WI38 (cell line): Measurements from ENCODE around the gene CPNE2.

ENCODE experiments used
- H3K4me3 ChIP-seq: 2 replicates; pipeline ENCODE4 v1.5.1; 2011; ENCODE audit warnings: low read depth, mild to moderate bottlenecking, control low read depth, low read length
- TF ChIP-seq, protein P1 (sequence below): IDR thresholded peaks from 2 replicates; pipeline ENCODE4 v1.5.1; 2012; ENCODE audit warnings: low read depth, mild to moderate bottlenecking, control low read depth, low read length

CPNE2 gene

DNA sequence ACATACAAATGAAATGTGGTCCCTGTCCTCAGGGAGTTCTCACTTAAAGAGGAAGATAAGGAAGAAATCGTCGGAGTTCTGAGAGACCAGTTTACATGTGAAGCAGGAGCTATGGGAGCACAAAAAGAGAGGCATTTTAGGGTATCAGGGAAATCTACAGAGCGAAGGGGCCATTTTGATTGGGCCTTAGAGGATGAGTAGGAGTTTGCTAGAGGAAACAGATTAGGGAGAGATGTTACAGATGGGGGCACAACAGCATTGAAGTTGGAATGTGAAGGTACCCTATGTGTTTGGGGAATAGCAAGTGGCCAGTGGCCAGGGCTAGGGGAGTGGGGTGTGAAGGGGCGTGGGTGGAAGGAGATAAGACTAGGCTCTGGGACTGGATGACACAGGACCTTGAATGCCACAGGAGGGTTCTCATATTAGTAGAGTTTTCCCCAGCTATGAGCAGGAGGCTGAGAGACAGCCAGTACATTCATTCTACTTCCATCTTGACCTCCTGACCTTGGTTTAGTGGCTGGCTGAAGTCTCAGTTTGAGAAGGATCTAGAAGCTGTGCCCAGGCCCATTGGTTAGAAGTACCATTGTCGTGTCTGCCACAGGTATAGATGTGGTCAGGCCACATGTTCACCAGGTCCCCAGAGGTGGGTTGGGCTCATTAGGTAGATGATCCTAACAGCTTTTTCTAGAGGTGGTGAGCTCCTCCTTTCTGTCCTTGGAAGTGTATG lies 34.8 kb downstream of the CPNE2 start:
- H3K4me3 ChIP-seq = no peak overlapping the region
- TF ChIP-seq, protein P1, sequence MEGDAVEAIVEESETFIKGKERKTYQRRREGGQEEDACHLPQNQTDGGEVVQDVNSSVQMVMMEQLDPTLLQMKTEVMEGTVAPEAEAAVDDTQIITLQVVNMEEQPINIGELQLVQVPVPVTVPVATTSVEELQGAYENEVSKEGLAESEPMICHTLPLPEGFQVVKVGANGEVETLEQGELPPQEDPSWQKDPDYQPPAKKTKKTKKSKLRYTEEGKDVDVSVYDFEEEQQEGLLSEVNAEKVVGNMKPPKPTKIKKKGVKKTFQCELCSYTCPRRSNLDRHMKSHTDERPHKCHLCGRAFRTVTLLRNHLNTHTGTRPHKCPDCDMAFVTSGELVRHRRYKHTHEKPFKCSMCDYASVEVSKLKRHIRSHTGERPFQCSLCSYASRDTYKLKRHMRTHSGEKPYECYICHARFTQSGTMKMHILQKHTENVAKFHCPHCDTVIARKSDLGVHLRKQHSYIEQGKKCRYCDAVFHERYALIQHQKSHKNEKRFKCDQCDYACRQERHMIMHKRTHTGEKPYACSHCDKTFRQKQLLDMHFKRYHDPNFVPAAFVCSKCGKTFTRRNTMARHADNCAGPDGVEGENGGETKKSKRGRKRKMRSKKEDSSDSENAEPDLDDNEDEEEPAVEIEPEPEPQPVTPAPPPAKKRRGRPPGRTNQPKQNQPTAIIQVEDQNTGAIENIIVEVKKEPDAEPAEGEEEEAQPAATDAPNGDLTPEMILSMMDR = no peak

DNA sequence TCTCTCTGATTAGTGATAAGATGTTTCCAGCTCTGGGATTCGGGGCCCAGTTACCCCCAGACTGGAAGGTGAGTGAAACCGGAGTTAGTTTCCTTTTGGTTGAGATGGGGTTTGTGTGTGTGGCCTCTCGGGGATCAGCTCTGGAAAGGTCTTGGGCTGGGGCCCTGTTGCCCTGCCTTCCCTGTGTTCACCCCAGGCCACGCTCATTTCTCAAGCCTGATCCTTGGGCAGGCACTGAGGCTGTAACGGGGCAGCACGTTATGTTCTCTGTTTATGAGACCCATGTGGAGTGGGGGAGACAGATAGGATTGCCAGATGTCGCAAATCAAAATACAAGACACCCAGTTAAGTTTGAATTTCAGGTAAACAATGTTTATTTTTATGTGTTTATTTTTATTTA lies 35.5 kb downstream of the CPNE2 start:
- TF ChIP-seq, protein P1 = no peak
- H3K4me3 ChIP-seq = no peak overlapping the region

DNA sequence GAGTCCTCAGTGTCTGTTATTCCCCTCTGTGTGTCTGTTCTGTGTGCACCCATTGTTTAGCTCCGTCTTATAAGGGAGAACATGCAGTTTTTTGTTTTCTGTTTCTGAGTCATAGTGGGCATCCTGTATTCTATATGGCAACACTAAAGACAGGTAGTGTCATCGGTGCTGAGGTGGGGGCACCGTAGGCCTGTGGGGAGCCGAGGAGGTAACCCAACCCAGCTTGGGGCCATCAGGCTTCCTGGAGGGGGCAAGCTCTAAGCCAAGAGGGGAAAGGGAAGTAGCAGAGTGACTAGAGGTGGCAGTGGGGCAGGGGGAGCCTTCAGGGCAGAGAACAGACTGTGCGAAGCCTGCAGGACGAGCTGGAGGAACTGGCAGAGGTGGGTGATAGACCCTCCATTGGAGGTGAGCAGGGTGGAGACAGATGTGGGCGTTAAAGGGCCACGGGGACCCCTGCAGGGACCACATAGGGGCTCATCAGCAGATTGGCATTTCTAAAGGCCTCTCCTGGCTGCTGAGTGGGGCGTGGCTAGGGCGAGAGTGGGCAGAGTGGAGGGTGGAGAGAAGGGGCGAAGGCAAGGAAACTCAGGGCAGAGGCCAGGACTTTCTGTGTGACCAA lies 36.5 kb downstream of the CPNE2 start:
- TF ChIP-seq, protein P1 = no peak
- H3K4me3 ChIP-seq = no peak overlapping the region

DNA sequence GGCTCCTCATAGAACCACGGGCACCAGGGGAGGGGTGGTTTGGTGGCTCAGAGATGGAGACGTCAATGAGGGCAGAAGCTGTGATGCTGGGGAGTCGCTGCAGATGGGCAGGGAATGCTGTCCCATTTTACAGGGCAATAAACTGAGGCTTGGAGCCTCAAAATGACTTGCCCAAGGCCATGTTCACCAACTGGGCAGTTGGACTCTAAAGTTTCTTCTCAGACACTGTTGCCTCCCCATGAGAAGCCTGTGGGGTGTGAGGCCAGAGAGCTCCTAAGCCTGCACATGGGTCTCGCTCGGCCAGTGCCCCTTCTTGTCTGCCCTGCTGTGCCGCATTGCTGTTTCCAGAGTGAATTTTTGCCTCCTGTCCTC lies 38.6 kb downstream of the CPNE2 start:
- TF ChIP-seq, protein P1 = no peak
- H3K4me3 ChIP-seq = no peak overlapping the region

DNA sequence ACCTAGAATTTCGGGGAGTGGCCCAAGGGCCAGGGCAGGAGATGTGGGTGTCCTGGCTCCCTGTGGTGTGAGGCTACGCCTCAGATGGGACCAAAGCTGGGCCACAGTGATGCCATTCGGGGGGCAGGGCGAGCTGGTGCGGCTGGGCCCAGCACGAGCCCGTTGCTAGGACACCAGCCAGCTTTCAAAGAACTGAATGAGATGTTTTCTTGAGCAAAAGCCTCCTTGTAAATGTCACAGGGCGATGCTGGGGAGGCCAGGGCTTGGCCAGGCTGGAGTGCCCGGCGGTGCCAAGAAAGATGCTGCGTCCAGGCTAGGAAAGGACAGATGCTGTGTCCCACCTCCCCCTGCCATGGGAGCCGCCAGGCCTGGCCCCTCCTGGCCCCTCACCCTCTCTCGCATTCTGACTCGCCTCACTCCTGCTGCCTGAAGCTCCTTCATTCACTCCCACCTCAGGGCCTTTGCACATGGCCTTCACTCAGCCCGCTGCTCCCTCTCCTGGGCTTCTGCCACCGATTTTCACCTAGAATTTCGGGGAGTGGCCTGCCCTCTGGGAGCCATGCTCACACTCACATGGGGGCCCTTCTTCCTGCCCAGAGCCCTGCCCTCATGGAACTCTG lies 39.1 kb downstream of the CPNE2 start:
- H3K4me3 ChIP-seq = no peak overlapping the region
- TF ChIP-seq, protein P1 = no peak

DNA sequence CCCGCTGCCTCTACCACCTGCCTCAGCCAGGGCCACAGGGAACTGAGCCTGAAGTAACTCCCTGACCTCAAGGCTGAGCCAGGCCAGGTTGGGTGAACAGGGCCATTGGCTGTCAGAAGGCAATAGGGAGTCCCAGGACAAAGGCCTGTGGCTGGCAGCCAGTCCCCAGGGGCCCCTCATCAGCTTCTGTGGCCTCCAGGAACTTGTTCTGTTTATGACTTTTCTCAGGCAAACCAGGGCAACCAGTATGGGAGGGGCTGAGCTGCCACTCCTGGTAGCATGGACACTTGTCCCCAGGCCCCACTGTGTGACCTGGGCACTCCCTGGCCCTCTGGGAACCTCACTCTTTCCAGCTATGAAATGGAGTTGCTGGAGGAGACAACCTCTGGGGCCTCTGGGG lies 40.1 kb downstream of the CPNE2 start:
- no peak overlapping the region for H3K4me3 ChIP-seq
- TF ChIP-seq, protein P1 = no peak

DNA sequence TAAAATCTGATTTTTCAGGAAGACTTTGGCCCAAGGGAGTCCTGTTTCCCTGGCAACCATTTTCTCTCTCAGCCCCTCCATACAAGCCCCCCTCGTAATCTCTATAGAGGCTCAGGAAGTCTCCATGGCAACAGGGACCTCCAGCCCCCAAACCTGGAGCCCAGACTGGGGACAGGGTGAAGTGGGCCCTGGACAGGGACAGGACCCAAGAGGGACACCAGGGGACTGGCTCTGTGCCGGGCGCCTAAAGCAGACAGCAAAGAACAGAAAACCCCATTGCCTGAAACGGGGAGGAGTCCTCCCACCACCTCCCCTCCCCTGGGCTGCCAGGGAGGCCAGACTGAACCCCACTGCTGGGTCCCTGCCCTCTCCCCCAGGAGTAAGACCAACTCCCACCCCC lies 40.6 kb downstream of the CPNE2 start:
- TF ChIP-seq, protein P1 = no peak
- H3K4me3 ChIP-seq = no peak overlapping the region
